COLO829 (cell line): Measurements from ENCODE around the gene CATSPERD.

Source experiments
- DNase-seq: peaks from one replicate; pipeline ENCODE4 v3.0.0; 2012; ENCODE audit warnings: low spot score

Gene CATSPERD

DNA sequence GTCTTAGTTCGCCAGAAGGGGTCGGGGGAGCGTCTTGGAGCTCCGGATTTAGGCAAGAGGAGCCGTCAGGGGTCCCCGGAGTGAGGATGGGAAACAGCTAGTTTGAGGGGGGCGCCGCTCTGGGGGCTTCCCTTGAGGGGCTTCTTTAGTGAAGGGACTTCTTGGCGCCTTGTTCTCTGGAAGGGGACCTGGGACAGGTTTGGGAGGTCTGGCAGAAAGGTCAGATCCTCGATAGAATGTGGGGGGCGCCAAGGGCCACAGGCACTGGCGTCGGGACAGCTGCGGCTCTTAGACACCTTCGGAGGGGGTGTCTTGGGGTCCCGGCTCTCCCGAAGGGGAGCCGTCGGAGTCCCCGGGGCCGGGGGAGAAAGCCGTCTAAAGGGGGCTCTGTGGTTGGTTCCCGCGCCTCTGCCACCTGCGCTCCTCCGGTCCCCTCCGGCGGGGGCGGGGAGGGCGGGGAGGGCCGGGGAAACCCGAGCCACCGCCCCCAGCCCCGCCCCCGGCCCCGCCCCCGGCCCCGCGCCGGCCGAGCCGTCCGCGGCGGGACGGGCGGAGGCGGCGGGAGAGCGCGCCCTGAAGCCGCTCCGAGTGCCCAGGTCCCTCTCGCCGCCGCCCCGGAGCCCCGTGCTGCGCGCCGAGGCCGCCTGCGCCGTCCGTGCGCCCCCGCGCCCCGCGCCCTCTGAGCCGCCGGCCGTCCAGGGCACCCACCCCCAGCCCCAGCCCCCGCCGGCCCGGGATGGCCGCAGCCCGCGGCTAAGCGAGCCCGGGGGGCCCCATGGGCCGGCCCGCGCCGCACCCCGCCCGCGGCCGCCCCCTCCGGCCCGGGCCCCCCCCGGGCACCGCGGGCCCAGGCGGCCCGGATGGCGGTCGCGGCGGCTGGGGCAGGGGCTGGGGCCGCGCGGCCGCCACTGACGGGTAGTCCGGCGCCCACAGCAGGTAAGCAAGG lies 84.4 kb downstream of the CATSPERD start, which contains the start of gene NRTN:
NRTN (plus strand) TSS at position 552 of the 946 bp plus-strand sequence. CDS start 19,099 bp downstream, outside the sequence.
- no peak for DNase-seq

DNA sequence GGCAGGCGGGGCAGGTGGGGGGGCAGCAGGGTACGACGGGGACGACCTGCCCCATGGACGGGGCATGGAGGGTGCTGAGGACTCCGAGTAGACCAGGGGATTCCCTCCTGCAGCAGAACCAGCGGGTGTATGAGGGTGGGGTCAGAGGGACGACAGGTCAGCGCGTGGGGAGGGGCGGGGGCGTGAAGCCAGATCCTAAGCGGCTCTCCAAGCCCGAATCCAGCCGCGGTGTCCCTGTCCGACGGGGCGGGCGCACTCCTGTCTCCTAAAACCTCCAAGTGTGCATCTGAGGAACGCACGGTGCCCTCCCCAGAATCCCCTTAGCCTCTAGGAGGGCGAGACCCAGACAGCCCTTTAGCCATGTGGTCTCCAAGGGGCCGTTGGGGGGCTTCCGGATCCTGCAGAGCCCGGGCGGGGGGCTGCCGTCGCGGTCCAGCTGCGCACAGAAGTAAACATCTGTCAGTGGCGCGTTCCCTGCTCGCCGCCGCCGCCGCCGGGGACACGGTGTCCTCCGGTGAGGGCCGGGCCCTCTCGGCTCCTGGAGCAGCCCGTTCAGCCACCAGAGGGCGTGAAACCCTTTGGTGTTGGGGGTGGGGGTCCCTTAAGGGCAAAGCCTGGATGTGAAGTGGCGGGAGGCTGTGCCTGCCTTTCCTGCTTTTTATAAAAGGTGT lies 85.2 kb downstream of the CATSPERD start:
- DNase-seq: peak; percentile 52

DNA sequence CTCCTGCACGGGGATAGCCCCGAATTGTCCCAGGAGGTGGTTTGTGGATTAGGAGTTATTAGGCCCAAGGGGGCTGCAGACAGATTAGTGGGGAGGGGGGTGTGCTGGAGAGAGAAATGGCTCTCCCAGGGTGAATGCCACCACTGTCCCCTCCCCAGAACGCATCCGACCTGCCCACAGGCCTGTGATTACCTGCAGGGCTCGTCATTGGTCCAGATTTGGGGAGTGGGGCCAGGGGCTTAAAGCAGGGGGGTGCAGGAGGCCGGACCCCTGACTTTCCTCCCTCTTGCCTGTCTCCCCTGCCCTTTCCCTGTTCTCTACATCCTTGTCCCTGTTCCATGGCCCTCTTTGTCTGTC lies 85.7 kb downstream of the CATSPERD start:
- DNase-seq: no peak

DNA sequence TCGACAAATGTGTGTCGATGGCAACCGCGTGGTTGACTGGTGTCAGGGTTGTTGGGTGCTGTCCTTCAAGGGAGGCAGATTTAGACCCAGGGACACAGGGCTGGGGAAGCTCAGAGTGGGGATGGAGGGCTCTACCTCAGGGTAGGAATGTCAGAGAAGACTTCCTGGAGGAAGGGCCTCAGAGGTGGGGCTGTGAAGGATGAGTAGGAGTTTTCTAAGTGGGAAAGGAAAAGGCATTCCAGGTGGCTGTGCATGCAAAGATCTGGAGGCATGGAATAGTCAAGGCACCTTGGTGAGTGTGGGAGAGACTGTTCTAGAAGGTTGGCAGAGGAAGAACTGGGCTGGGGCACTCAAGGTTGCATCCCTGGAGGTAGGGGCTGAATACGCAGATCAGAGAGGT lies 86.5 kb downstream of the CATSPERD start:
- DNase-seq: no peak

DNA sequence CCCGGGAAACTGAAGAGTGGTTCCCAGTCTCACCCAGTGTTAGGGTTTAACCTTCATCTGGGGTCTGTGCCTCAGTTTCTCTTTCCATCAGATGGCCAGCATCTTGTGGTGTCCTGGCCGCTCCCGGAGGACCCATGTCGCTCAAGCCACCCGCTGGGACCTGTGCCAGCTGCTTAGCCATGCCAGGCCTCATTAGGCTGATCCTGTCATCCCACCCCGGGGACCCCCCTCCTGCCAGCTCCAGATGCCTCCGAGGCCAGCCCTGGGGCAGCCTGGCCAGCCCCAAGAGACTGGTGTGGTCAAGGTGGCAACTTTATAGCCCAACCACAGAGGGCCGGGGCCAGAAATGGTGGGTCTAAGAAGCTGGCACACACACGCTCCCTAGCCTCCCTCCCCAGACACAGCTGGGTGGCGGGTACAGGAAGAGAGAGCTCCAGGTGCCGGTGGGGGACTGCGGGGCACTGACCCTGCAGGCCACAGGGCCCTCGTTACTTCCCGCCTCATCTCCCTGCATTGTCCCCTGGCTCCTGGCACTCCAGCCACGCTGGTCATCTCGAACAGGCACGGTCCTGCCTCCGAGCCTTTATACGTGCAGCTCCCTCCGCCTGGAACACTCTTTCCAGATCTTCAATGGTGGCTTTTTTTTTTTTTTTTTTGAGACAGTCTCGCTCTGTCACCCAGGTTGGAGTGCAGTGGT lies 87.8 kb downstream of the CATSPERD start:
- DNase-seq: no peak

DNA sequence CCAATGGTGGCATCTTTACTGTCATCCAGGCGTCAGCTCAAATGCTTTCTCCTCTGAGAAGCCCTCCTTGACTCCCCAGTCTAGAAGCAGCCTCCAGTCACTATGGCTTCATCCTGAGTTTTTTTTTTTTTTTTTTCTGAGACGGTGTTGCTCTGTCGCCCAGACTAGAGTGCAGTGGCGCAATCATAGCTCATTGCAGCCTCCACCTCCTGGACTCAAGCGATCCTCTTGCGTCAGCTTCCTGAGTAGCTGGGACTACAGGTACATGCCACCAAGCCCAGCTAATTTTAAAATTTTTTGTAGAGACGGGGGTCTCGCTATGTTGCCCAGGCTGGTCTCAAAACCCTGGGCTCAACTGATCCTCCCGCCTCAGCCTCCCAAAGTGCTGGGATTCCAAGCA lies 88.6 kb downstream of the CATSPERD start:
- no peak for DNase-seq

DNA sequence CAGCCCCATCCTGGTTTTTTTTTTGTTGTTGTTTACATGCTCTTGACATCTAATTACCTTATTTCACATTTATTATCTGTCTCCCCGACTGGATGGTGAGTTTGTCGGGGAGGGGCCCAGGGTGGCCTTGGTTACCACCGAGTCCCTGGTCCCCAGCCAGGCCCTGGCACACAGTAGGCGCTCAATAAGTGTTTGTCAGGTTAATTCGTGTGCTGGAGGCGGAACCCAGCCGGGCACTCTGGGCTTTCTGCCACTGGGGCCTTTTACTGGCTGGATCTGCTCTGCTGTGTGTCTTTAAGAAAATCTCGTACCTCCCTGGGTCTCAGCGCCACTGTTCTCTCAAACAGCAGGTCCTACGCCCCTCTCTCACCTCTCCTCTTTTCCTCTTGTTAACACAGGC lies 89.0 kb downstream of the CATSPERD start:
- DNase-seq: no peak

DNA sequence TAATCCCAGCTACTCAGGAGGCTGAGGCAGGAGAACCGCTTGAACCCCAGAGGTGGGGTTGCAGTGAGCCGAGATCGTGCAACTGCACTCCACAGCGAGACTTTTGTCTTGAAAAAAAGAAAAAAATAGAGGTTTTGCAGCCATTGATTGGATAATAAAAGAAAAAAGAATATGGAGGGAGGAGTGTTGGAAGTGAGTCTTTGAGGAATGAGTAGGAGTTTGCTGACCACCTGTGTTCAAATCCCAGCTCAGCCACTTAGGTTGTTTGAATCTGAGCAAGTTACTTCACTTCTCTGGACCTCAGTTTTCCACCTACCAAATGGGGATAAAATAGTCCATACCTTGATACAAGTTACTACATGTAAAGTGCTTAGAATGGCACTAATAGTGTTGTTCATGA lies 90.7 kb downstream of the CATSPERD start:
- DNase-seq: no peak

DNA sequence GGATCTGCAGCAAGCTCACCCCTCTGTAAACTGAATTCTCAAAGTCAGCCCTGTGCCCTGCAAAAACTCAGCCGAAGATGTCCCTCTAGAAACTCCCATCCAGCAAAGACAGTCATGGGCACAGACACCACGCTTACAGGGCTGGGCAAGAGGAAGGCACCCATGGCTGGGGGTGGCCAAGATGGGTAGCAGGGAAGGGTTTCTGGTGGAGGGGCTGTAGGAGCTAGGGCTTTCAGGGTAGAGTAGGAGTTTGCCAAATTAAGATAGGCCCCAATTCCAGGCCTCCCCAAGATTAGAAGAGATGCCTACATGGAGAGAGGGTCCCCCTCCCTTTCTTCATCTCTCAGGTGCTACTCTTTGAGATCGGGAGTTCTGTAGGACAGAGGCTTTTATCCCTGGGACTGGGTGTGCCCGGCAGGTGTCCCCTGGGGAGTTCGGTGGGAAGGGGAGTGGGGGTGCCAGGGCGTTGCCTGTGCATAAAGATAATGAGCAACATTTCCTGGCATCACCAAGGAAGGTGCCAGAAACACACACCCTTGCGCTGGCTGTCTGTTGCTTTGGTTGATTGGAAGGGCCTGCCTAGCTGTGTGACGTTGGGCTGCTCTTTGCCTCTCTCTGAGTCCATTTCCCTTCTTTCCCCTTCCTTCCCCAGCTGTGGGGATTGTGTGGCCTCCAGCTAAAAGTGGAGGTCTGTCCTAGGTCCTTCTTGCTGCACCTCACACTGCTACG lies 93.8 kb downstream of the CATSPERD start:
- no peak for DNase-seq

DNA sequence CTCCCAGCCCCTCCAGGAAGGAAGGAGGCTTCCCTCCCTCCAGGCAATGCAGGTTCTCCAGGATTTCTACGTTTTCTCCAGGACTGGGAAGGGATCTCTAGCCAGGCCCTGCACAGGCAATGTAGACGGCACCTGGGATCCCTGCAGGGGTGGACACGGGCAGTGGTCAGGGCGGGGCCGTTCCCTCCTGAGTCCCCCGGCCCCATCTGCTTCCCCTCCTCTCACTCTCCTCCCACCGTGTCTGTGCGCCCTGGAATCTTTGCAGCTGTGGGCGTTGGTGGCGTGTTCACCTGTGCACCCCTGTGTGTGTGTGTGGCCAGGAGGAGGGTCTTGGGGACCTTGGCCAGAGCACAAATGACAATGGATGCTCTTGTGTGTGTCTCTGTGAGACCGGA lies 94.4 kb downstream of the CATSPERD start:
- no peak for DNase-seq

DNA sequence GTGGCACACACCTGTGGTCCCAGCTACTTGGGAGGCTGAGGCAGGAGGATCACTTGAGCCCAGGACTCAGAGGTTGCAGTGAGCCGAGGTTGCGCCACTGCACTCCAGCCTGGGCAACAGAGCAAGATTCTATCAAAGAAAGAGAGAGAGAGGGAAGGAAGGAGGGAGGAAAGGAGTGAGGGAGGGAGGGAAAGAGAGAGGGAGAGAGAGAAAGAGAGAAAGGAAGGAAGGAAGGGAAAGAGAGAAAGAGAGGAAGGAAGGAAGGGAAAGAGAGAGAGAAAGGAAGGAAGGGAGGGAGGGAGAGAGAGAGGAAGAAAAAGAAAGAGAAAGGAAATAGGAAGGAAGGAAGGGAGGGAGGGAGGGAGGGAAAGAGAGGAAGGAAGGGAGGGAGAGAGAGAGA lies 96.8 kb downstream of the CATSPERD start:
- no peak for DNase-seq

DNA sequence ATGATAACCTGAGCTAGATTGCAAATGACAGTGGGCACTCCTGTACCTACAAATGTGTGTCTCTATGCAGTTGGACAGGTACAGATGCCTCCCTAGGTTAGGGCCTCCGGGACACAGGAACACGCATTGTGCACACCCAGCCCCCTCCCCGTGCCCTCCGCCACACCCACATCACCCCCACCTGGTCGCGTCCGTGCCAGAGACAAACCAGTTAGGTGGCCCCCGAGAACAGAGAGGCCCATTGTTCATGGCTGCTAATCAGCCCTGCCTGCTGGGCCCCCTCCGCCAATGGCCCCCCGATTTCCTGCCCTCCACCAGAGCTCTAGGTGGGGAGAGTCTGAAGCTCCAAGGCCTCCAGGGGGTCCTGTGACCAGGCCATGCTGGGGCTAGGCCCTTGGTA lies 98.2 kb downstream of the CATSPERD start:
- DNase-seq: no peak

DNA sequence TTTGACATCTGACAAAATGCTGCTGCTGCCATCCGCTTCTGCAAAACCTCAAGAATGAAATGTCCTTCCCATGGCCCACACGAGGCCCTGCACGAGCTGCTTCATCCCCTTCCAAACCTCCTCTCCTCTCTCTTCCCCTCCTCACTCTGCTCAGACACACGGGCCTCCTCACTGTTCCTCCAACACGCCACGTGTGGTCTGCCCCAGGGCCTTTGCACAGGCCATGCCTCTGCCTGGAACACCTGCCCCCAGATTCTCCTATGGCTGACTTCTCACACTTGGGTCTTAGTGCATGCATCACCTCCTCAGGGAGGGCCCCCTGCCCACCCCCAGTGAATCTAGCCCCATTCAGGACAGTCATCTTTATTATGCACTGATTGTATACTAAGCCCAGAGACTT lies 100.3 kb downstream of the CATSPERD start:
- no peak for DNase-seq

DNA sequence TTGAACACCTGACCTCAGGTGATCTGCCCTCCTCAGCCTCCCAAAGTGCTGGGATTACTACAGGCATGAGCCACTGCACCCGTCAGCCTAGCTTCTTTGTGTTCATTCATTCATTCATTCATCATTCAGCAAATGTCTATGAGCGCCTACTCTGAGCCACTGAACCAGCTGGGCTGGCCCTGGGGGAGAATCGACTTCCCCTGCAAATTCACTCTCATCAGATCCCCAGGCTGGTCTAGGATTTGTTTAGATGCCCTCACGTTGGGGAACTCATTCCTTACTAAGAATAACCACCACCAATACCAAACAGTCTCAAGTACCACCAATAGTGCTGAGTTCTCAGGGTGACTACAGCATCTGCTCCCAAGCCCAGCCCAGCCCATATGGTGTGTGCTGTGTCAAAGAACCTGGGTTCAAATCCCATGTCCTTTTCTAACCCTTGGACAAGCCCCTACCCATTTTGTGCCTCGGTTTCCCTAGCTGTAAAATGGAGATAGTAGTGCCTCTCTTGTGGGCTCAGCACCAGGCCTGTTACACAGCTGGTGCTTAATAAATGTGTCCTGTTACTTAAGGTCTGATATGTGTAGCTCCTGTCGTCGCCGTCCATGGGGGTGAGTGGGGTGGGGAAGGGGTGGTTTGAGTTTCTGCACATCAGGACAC lies 101.2 kb downstream of the CATSPERD start:
- no peak for DNase-seq

DNA sequence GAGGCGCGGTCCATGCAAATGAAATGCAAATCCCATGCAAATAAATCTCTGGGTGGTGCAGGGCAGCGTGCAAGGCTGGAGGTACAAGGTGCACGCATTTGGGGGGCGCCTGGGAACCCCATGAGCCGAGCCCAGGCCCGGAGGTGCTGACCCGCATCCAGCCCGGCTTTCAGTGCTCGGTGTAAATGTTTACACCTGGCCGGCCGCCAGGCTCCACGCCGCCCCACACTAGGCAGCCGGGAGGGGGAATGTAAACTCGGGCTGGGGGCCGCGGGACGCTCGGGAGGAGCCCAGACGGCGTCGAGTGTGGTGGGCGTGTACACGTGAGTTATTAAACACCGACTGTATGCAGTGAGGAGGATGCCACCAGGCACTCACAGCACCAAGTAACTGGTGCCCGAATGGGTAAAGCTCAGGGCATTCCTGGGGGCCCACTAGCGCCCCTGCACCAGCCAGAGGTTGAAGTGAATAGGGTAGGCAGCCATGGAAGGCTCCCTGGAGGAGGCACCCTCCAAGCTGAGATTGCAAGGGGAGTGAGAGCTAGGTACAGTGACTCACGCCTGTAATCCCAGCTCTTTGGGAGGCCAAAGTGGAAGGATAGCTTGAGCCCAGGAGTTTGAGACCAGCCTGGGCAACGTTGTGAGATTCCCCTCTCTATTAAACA lies 101.9 kb downstream of the CATSPERD start:
- DNase-seq: no peak

DNA sequence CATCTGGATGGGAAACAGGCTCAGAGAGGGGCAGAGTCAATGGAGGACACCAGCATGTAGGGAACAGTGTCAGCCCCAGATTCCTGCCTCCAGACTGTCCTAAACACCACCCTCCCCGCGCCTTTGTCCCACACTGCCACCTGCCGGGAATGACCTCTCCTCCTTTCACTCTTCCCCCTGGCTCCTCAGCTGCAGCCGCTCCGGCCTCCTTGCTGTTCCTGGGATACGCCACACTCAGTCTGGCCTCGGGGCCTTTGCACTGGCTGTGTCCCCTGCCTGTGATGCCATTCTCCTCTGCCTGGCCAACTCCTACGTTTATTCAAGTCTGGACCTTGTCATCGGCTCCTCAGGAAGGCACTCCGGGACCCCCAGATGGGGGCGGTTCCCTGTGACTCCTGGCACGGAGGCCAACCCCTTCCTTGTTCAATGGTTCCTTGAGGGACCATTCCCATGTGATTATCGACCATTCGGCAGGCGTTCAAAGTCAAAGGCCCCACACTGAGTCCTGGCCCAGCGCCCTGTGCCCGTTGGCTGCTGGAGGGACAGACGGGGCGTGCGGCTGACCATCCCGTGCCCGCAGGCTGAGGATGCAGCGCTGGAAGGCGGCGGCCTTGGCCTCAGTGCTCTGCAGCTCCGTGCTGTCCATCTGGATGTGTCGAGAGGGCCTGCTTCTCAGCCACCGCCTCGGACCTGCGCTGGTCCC lies 103.3 kb downstream of the CATSPERD start:
- DNase-seq: no peak

DNA sequence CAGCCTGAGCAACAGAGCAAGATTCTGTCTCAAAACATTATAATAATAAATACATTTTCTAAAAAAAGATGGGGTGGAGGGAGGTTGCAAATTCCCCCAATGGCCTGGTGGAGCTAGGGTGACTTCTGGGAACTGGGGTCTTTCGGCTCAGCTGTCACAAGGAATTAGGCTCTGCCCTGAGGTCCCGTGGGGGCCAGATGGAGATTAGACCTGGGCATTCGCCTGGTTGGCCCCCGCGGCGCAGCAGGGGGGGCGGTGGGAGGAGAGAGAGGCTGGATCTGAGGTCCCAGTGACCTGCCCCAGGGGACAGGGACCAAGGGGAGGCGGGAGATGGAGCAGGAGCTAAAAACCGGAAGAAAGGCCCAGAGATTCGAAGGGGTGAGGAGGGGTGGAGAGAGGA lies 104.3 kb downstream of the CATSPERD start:
- DNase-seq: no peak

DNA sequence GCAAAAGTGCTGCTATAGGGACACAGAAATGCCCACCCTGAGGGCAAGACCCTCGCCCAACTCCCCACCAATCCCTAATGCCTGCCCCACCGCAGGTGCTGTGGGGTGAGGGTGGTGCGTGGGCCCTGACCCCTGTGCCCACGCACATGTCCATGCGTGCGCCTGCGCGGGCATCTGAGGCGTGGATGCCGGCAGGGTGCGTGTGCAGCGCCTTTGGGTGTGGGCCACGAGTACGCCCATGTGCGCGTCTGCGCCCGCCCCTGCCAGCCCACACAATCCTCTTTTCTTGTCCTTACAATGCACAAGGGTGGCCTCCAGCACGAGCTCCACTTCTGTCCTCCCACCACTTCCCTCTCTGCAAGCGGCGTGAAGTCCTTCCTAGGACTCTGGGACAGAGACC lies 104.7 kb downstream of the CATSPERD start:
- DNase-seq: peak; percentile 55

DNA sequence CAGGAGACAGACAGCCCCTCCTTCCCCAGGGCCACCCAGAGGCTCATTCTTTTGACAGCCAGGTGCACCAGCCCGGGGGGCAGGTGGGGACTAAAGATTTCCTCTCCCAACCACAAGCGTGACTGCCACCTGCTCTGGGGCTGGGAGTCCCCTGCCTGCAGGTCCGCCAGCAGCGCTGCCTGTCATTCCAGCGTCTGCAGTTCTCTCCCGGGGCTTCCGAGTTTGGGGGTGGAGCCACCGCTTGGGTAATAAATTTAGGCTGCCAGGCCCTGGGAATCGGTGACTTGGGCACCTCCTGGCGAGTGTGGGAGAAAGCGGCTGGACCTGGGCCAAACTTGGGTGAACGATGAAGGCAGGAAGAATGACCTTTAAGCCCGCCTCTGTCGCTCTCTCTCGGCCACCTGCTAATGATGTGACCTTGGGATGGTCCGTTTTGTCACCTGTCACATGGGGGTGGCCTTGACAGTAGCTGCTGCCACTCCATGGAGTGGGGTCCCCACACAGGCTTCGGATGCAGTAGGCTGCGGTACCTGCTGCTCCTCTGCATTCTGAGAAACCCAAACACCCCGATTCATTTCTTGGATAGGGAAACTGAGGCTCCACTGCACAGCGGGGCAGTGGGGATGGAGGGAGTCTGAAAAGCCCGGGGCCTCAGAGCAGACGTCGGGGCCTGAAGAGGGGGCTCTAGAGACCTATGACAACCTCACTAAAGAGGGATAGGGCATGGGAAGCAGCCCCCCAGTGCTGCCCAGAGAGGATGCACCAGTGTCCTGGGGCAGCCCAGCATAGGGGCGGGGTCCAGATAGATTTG lies 106.3 kb downstream of the CATSPERD start:
- no peak for DNase-seq
